ENCODE results near the gene NUP37.

DNA sequence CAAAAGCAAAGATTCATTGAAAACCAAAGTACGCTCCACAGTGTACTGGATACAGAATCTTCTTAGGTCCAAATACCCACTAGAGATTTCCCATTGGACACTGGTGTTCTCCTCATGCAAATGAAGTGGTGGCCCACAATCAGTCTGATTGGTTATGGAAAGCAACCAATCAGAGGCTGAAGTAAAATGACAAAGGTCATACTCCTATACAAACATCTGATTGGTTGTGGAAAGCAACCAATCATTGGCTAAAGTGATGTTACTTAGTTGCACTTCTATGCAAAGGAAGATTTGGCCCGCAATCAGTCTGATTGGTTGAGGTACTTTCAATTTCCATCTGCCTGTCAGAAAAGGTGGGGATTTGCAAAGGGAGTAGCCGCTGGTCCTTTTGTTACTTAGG, 56.8 kb downstream of the NUP37 start:
- TF ChIP-seq, protein P1, sequence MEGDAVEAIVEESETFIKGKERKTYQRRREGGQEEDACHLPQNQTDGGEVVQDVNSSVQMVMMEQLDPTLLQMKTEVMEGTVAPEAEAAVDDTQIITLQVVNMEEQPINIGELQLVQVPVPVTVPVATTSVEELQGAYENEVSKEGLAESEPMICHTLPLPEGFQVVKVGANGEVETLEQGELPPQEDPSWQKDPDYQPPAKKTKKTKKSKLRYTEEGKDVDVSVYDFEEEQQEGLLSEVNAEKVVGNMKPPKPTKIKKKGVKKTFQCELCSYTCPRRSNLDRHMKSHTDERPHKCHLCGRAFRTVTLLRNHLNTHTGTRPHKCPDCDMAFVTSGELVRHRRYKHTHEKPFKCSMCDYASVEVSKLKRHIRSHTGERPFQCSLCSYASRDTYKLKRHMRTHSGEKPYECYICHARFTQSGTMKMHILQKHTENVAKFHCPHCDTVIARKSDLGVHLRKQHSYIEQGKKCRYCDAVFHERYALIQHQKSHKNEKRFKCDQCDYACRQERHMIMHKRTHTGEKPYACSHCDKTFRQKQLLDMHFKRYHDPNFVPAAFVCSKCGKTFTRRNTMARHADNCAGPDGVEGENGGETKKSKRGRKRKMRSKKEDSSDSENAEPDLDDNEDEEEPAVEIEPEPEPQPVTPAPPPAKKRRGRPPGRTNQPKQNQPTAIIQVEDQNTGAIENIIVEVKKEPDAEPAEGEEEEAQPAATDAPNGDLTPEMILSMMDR (IDR thresholded peaks at IDR 0.05; ENCODE audit: poor library complexity, severe bottlenecking) = no peak
- TF ChIP-seq, protein P2, sequence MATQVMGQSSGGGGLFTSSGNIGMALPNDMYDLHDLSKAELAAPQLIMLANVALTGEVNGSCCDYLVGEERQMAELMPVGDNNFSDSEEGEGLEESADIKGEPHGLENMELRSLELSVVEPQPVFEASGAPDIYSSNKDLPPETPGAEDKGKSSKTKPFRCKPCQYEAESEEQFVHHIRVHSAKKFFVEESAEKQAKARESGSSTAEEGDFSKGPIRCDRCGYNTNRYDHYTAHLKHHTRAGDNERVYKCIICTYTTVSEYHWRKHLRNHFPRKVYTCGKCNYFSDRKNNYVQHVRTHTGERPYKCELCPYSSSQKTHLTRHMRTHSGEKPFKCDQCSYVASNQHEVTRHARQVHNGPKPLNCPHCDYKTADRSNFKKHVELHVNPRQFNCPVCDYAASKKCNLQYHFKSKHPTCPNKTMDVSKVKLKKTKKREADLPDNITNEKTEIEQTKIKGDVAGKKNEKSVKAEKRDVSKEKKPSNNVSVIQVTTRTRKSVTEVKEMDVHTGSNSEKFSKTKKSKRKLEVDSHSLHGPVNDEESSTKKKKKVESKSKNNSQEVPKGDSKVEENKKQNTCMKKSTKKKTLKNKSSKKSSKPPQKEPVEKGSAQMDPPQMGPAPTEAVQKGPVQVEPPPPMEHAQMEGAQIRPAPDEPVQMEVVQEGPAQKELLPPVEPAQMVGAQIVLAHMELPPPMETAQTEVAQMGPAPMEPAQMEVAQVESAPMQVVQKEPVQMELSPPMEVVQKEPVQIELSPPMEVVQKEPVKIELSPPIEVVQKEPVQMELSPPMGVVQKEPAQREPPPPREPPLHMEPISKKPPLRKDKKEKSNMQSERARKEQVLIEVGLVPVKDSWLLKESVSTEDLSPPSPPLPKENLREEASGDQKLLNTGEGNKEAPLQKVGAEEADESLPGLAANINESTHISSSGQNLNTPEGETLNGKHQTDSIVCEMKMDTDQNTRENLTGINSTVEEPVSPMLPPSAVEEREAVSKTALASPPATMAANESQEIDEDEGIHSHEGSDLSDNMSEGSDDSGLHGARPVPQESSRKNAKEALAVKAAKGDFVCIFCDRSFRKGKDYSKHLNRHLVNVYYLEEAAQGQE (IDR thresholded peaks at IDR 0.05; ENCODE audit: borderline replicate concordance) = no peak

All from neural cell (in vitro differentiated cells).